GM23248 (cell line): Measurements from ENCODE around the gene SLC30A3. TPM values are rescaled to one million over a fixed set of nuclear protein-coding genes. Genes with fewer than 3 reads are reported as not detected.

Experiments used
- DNase-seq: peaks from one replicate; pipeline ENCODE4 v3.0.0-alpha.2; 2015
- H2AFZ ChIP-seq: fragments of 200-600 bp; sonication (generic); 2 replicates; pipeline ENCODE4 v1.6.1; 2016; ENCODE audit warnings: antibody characterized with exemption
- H3F3A ChIP-seq: fragments of 200-600 bp; sonication (generic); 2 replicates; pipeline ENCODE4 v1.6.1; 2016; ENCODE audit warnings: mild to moderate bottlenecking, antibody characterized with exemption, mixed run types; ENCODE audit not compliant: insufficient read depth
- H3K27ac ChIP-seq: fragments of 200-600 bp; sonication (generic); 2 replicates; pipeline ENCODE4 v1.5.1; 2016; ENCODE audit warnings: mild to moderate bottlenecking
- H3K27me3 ChIP-seq: fragments of 200-600 bp; sonication (generic); replicated peaks from 2 replicates; pipeline ENCODE4 v1.6.1; 2016; ENCODE audit warnings: mild to moderate bottlenecking; ENCODE audit not compliant: insufficient read depth
- H3K36me3 ChIP-seq: fragments of 200-600 bp; sonication (generic); 2 replicates; pipeline ENCODE4 v1.6.1; 2016; ENCODE audit warnings: low read depth, mild to moderate bottlenecking
- H3K4me1 ChIP-seq: fragments of 200-600 bp; sonication (generic); 2 replicates; pipeline ENCODE4 v1.6.1; 2016; ENCODE audit warnings: mild to moderate bottlenecking; ENCODE audit not compliant: insufficient read depth
- H3K4me2 ChIP-seq: fragments of 200-600 bp; sonication (generic); one replicate; pipeline ENCODE4 v1.6.1; 2016; ENCODE audit warnings: mild to moderate bottlenecking; ENCODE audit not compliant: unreplicated experiment
- H3K4me3 ChIP-seq: fragments of 200-600 bp; sonication (generic); 2 replicates; pipeline ENCODE4 v1.5.1; 2016; ENCODE audit warnings: mild to moderate bottlenecking
- H3K79me2 ChIP-seq: fragments of 200-600 bp; sonication (generic); 2 replicates; pipeline ENCODE4 v1.6.1; 2016; ENCODE audit warnings: mild to moderate bottlenecking; ENCODE audit not compliant: insufficient read depth
- H3K9ac ChIP-seq: fragments of 200-600 bp; sonication (generic); 2 replicates; pipeline ENCODE4 v1.6.1; 2016; ENCODE audit warnings: mild to moderate bottlenecking
- H3K9me2 ChIP-seq: fragments of 200-600 bp; sonication (generic); 2 replicates; pipeline ENCODE4 v1.6.1; 2016; ENCODE audit warnings: mixed run types, mild to moderate bottlenecking, moderate library complexity; ENCODE audit not compliant: insufficient read depth
- H3K9me3 ChIP-seq: fragments of 200-600 bp; sonication (generic); one replicate; pipeline ENCODE4 v1.6.1; 2017; ENCODE audit warnings: low read depth
- H4K20me1 ChIP-seq: fragments of 200-600 bp; sonication (generic); 2 replicates; pipeline ENCODE4 v1.6.0; 2016; ENCODE audit not compliant: insufficient read depth
- EZH2 ChIP-seq: fragments of 200-600 bp; sonication (generic); IDR thresholded peaks from 2 replicates; pipeline ENCODE4 v1.6.1; 2018; ENCODE audit warnings: antibody characterized with exemption, mild to moderate bottlenecking; ENCODE audit not compliant: insufficient read depth, poor library complexity, severe bottlenecking
- EZH2phosphoT487 ChIP-seq: fragments of 200-600 bp; sonication (generic); IDR thresholded peaks from 2 replicates; pipeline ENCODE4 v1.6.1; 2018; ENCODE audit warnings: antibody characterized with exemption, moderate library complexity, mild to moderate bottlenecking, low read depth; ENCODE audit not compliant: insufficient read depth
- WGBS, 2 experiments: methylation state at CpG; one replicate each; pipeline ENCODE4 v1.1.6; 2015 to 2017; ENCODE audit warnings: low lambda C conversion rate in 2 of 2, low coverage in 1 of 2; ENCODE audit errors: missing lambda C conversion rate in 2 of 2; 5-methylcytosine and 5-hydroxymethylcytosine counted together
- in situ Hi-C: fragments of 300-500 bp; cut with MboI; formaldehyde crosslinking; loops from 2 replicates; pipeline ENCODE4 v1.15.0; 2020
- polyA plus RNA-seq: library from polyadenylated mRNA; unstranded; fragments of >200 nt; fragmentation: Nextera tagmentation; extraction: Ambion mirVana; gene quantifications from 2 replicates; pipeline ENCODE4 v1.2.1, GENCODE V29; 2016
- total RNA-seq: library from RNA; depleted of rRNA; stranded (reverse); fragments of >200 nt; shearing (Covaris generic); gene quantifications from 2 replicates; pipeline ENCODE4 v1.2.3, GENCODE V29; 2014

SLC30A3 gene
- total and polyA plus RNA-seq, 2 experiments from 2014 or later: not detected

- Histone ChIP-seq H3K9me3 (no peaks in the 10 kb centered on the region), H3K27me3 (no peaks in the 10 kb centered on the region), H2AFZ (no peak overlapping the region), H3K4me1 (no peaks in the 10 kb centered on the region), H4K20me1 (no peaks in the 10 kb centered on the region), H3K9ac (no peak overlapping the region), H3K79me2 (no peaks in the 10 kb centered on the region; the same call in 1 of the 2 replicates), H3K36me3 (peaks cover 44% of the 10 kb centered on the region), H3K4me3 (no peak overlapping the region), H3K4me2 (no peak overlapping the region), H3F3A (no peaks in the 10 kb centered on the region), H3K9me2 (no peaks in the 10 kb centered on the region), H3K27ac (no peak overlapping the region)
- in situ Hi-C loops: no loop called here
- 93 to 97% methylated on average over 13 of the region's 13 CpGs for WGBS, 2 experiments
- TF ChIP-seq EZH2 (no peak), EZH2phosphoT487 (no peak)
- no peak for DNase-seq
Measured at GRCh38 chr2:27231921-27232320, 30.9 kb downstream of the SLC30A3 start.

GRCh38 chr2:27227501-27227900 lies 35.3 kb downstream of the SLC30A3 start:
- H3K9ac ChIP-seq: no peak overlapping the region

GRCh38 chr2:27225526-27225925 lies 37.3 kb downstream of the SLC30A3 start:
- TF ChIP-seq EZH2phosphoT487 (no peak), EZH2 (no peak)
- H3K4me2 ChIP-seq: no peak overlapping the region
- no peaks in the 10 kb centered on the region for H3K4me1 ChIP-seq
- H3K27me3 ChIP-seq: no peaks in the 10 kb centered on the region
- no peaks in the 10 kb centered on the region; the same call in 1 of the 2 replicates for H3K79me2 ChIP-seq
- H3K9me2 ChIP-seq: no peaks in the 10 kb centered on the region
- no peaks in the 10 kb centered on the region for H4K20me1 ChIP-seq
- peaks cover 50% of the 10 kb centered on the region for H3K36me3 ChIP-seq
- no peak overlapping the region for H3K4me3 ChIP-seq
- in situ Hi-C loops: no loop called here
- no peaks in the 10 kb centered on the region for H3F3A ChIP-seq
- H3K27ac ChIP-seq: no peak overlapping the region
- no peak for DNase-seq
- 84 to 88% methylated on average over 9 of the region's 9 CpGs for WGBS, 2 experiments
- H2AFZ ChIP-seq: no peak overlapping the region
- H3K9me3 ChIP-seq: no peaks in the 10 kb centered on the region
- H3K9ac ChIP-seq: no peak overlapping the region

More at GRCh38 chr2:27227501-27227900, 35.3 kb downstream of the SLC30A3 start:
- no peaks in the 10 kb centered on the region for H3F3A ChIP-seq
- no peak for TF ChIP-seq EZH2phosphoT487
- TF ChIP-seq EZH2: no peak
- in situ Hi-C loops: no loop called here
- no peaks in the 10 kb centered on the region; the same call in 1 of the 2 replicates for H3K79me2 ChIP-seq
- H3K4me2 ChIP-seq: no peak overlapping the region
- no peaks in the 10 kb centered on the region for H4K20me1 ChIP-seq
- H2AFZ ChIP-seq: no peak overlapping the region
- H3K9me3 ChIP-seq: no peaks in the 10 kb centered on the region
- 86 to 88% methylated on average over 2 of the region's 2 CpGs for WGBS, 2 experiments
- no peak overlapping the region for H3K27ac ChIP-seq
- no peaks in the 10 kb centered on the region for H3K9me2 ChIP-seq
- peaks cover 46% of the 10 kb centered on the region for H3K36me3 ChIP-seq
- H3K4me1 ChIP-seq: no peaks in the 10 kb centered on the region
- H3K4me3 ChIP-seq: no peak overlapping the region
- no peak for DNase-seq
- no peaks in the 10 kb centered on the region for H3K27me3 ChIP-seq

GRCh38 chr2:27223416-27223815 lies 39.4 kb downstream of the SLC30A3 start:
- Histone ChIP-seq H3K27me3 (no peaks in the 10 kb centered on the region), H2AFZ (no peak overlapping the region), H3K4me3 (no peak overlapping the region), H4K20me1 (no peaks in the 10 kb centered on the region), H3K36me3 (peaks cover 39% of the 10 kb centered on the region), H3K79me2 (peaks cover 15% of the 10 kb centered on the region), H3K4me1 (no peaks in the 10 kb centered on the region), H3K4me2 (no peak overlapping the region), H3K9me3 (no peaks in the 10 kb centered on the region), H3K9me2 (no peaks in the 10 kb centered on the region), H3F3A (no peaks in the 10 kb centered on the region), H3K27ac (no peak overlapping the region), H3K9ac (no peak overlapping the region)
- DNase-seq: no peak
- no peak for TF ChIP-seq EZH2phosphoT487
- no peak for TF ChIP-seq EZH2
- 93 to 94% methylated on average over 6 of the region's 6 CpGs for WGBS, 2 experiments
- in situ Hi-C loops: no loop called here

DNA sequence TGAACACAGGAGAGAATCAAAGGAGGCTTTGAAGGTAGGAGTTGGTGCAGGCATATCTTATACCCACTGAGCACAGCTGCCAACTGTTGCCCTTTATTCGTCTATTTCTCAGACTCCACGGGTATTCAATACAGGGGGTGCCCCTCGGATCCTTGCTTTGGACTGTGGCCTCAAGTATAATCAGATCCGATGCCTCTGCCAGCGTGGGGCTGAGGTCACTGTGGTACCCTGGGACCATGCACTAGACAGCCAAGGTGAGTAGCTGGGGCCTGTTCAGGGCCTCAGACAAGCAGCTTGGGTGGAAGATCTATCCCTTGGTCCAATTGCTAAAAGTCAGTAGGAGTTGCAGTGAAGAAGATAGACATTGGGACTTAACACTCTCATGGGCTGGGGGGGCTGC lies 40.4 kb downstream of the SLC30A3 start:
- Histone ChIP-seq H3K4me2 (no peak overlapping the region), H3K9me3 (no peaks in the 10 kb centered on the region), H3K9ac (no peak overlapping the region), H3K4me1 (no peaks in the 10 kb centered on the region), H3K4me3 (no peak overlapping the region), H3F3A (no peaks in the 10 kb centered on the region), H2AFZ (no peak overlapping the region), H3K9me2 (no peaks in the 10 kb centered on the region), H3K36me3 (peaks cover 31% of the 10 kb centered on the region), H3K79me2 (peaks cover 24% of the 10 kb centered on the region), H3K27me3 (no peaks in the 10 kb centered on the region), H4K20me1 (no peaks in the 10 kb centered on the region), H3K27ac (no peak overlapping the region)
- no peak for TF ChIP-seq EZH2phosphoT487
- no peak for TF ChIP-seq EZH2
- DNase-seq: no peak
- in situ Hi-C loops: no loop called here
- 96 to 99% methylated on average over 5 of the region's 5 CpGs for WGBS, 2 experiments
